NCI-H146 treated with DMSO at 0.1 percent for 48 hours (cell line): ENCODE data around the gene EGFL8.
"Not testable (repeated sequence)": the region's sequence is repeated elsewhere in the genome, so short reads cannot be mapped to it uniquely, and the experiment has no call there.

Experiments
- DNase-seq: peaks from one replicate; lab custom pipeline; 2025; ENCODE audit not compliant: unreplicated experiment; lab: John Stamatoyannopoulos, UW

EGFL8 gene

GRCh38 chr6:32182555-32182981, 18.2 kb downstream of the EGFL8 start:
- no peak for DNase-seq

DNA sequence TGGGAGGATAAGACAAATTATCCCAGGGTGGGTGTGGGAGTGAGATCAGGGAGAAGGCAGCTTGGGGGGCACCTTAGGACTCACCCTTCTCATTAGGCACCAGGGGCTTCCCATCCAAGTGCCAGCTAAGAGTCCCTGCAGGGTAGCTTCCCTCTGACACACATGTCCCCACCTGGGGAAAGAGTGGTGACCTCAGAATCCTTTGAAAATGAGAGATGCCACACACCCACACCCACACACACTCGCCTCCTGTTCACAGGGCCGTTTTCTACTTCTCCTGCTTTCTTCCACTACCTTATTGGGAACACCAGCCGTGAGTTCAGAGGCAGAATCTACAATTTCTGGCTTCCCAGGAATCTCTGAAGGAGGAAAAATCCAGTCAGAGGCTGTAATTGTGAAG, 18.6 kb downstream of the EGFL8 start:
- no peak for DNase-seq

- DNase-seq: no peak
Observed at GRCh38 chr6:32183483-32184083, 19.2 kb downstream of the EGFL8 start.

- DNase-seq: no peak
Observed at GRCh38 chr6:32184084-32184640, 19.8 kb downstream of the EGFL8 start, which contains the start of gene AGER. AGER (minus strand) TSS chr6:32184253; CDS start chr6:32184222, 31 bp downstream.

DNA sequence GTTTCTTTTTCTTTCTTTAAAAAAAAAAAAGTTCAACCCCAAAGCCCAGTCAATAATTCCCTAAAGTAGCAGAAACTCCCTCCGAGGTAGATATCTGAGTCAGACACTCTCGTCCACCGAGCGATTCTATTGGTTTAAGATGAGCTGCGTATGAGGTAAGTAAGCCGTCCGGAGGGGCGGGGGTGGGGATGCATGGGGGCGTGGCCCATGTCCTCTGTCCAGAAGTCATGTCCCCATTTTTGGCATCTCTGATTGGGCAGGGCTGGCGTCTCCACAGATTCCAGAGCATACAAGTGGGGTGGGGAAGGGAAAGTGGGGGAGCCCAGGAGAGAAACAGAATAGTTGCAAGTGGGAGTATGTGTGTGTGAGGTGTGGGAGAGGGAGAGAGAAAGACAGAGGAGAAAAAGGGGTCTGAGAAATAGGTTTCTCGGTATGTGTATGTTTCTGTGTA, 21.3 kb downstream of the EGFL8 start:
- DNase-seq: not testable (repeated sequence)

GRCh38 chr6:32186151-32186840, 21.9 kb downstream of the EGFL8 start:
- not testable (repeated sequence) for DNase-seq

GRCh38 chr6:32187009-32187709, 22.8 kb downstream of the EGFL8 start:
- no peak for DNase-seq

DNA sequence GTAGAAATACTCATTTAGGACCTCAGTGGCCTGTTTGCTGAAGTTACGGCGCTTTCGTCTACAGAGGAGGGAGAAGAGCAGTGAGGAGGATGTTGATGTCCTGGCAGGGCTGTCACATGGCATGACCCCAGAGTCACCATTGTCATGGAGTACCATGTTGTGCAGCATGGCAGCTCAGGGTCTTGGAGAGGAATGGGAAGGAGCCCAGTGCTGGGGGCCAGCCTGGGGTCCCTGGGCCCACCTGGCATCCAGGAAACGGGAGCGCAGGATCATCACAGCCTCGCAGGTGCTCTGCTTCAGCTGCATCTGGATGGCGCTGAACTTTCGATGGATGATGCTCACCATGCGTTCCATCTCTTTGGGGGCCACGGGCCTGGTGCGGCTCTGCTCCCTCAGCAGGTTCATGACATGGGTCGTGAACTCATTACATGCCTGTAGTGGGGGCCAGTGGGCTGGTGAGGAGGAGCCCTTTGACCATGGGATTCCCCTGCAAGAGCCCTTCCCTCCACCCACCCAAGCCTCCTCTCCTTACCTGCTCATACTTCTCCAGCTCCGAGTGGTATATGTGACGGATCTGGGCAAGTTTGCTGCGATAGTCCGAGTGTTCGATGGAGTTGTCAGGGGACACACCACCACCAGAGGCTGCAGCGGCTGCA, 23.5 kb downstream of the EGFL8 start:
- not testable (repeated sequence) for DNase-seq

- DNase-seq: no peak
Observed at GRCh38 chr6:32188381-32189068, 24.1 kb downstream of the EGFL8 start.

DNA sequence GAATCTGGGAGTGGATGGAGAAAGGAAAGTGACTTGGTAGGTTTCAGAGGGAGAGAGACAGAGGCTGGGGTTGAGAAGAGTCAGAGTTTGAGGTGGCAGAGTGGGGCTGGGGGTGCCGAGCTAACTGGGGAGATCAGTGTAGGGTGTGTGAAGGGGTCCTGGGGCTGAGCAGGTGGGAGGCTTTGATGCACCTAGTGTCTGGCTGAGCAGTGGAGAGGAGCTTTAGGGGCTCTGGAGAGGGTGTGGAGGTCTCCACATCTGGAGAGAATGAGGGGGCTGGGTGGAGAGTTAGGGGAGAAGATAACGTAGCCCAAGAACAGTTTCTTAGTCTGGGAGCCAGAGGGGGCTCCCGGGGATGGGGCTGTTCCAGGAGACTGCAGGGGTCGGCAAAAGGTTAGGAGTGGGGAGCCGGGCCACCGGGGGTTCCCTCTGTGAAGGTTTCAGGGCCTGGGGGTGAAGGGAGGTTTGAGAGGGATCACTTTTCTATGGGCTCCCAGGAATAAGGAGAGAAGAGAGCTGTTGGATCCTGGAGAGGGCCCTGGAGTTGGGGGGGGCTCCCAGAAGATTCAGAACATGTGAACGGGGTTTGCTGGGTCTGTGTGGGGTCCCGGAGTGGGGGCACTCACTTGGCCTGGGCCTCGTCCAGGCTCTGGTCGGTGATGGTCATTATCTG, 24.8 kb downstream of the EGFL8 start:
- DNase-seq: no peak

DNA sequence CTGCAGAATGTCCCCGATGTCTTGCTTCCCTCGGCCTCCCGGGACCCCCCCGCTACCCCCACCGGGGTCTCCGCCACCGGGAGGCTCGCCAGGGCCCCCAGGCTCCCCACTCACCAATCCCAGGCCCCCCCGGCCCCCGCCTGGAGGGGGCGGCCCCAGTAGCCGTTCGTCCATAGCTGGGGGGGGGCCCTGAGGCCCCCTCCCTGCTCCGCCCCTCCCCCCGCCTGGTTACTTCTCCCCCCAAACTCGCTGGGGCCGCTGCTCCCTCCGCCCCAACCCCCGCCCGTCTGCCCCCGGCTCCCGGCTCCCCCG, 25.3 kb downstream of the EGFL8 start:
- DNase-seq: no peak

DNA sequence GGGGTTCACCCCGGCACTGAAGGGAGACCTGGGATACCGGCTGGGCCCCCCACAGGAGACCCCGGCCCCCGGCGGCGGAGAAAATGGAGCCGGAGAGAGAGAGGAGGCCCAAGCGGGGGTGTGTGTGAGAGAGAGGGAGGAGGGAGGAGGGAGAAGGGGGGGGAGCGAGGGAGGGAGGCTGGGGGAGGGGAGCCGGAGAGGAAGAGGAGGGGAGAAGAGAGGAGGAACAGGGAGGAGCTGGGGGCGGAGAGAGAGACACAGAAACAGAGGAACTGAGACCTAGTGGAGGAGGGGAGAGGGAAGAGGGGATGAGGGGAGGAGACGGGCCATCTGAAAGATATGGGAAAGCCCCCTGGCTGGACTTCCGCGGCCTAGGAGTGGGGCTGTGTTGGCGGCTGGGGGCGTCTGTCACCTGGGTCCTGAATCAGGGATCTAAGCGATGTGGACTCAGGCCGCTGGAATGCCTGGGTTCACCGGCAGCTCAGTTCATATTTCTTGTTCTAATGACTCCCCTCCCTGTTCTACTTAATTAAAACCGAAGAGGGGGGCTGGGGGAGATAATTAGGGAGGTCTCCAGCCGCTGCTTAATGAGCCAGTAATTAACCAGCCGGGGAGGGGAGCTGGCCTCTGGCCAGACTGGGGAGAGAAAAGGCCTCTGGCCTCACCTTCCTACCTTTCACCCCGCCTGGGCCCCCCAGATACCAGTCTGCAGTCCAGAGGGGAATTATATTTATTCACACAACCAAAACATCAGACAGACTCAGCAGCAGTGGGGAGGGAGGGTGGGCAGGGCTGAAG, 25.9 kb downstream of the EGFL8 start, which contains the start of gene PBX2:
TSS of gene PBX2 (minus strand) at position 149 of the 798 bp plus-strand sequence. CDS start 287 bp downstream, outside the sequence.
- peak; percentile 80 for DNase-seq

GRCh38 chr6:32190911-32191677, 26.7 kb downstream of the EGFL8 start:
- no peak for DNase-seq

DNA sequence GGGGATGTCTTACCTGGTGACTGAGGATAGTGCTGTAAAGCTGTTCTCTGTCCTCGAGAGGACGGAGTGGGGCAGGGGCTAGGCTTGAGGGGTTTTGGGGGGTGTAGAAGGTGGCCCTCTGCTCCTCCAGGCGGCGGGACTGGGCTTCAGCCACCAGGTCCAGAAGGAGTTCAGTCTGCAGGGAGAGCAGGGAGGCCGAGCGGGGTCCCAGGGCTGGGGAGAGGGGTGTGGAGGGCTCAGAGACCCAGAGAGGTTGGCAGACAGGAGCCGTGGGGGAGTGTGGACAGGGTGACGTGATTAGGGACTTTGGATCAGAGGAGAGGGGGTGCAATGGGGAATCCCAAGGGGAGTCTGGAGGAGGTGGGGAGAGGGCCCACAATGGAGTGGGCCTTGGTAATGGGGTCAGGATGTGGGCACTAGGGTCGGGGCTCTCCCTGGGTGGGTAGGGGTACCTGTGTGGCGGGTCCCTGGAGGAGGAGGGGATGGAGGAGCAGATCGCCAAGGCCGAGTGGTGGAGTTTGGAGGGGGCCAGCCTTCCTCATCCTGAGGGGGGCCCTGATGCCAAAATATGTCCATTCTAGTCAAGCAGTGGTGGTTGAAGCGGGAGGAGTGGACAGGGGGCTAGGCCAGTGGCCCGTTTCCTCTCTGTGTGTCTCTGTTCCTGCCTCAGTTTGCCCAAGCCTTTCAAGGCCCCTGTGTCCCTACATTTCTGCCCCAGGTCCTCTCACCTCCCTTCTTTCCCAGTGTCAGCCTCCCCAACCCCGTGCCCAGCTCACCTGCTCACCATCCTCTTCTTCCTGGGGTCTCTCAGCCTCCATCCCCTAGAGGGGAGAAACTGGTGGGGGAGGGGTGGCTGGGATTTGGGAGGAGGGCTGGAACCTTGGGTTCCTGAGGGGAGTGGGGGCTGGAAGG, 27.6 kb downstream of the EGFL8 start:
- DNase-seq: no peak

DNA sequence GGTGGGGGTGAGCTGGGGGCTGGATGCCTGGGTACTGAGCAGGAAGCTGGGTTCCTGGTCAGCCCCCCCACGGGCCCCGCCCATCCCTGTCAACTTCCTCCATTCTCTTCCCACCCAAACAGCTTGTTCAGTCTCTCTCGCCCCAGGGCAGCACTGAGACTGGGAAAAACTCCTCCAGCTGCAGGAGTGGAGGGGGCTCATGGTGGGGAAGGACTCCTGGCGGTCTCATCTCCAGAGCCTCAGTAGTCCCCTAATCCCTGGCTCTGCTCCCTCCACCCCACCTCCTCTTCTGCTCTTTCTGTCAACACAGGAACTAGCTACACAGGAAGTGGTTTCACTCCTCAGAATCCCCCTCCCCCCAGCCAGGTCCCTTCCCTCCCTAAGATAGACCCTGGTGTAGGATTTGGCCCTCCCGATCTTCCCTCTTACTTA, 28.2 kb downstream of the EGFL8 start, which contains the start of gene GPSM3:
TSS of gene GPSM3 (minus strand) at position 36 of the 432 bp plus-strand sequence. CDS start 130 bp downstream, outside the sequence.
- no peak for DNase-seq

DNA sequence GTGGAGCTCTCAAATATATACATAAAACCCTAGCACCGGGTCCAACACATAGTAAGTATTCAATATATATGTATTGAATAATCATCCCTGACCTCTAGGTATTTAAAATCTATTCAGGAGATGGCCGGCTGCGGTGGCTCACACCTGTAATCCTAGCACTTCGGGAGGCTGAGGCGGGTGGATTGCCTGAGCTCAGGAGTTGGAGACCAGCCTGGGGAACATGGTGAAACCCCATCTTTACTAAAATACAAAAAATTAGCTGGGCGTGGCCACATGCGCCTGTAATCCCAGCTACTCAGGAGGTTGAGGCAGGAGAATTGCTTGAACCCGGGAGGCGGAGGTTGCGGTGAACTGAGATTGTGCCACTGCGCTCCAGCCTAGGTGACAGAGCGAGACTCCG, 28.7 kb downstream of the EGFL8 start:
- DNase-seq: not testable (repeated sequence)

- DNase-seq: no peak
Observed at GRCh38 chr6:32194388-32194787, 30.0 kb downstream of the EGFL8 start.
